Measurements from ENCODE around the gene ASTN1. TPM values are rescaled to one million over a fixed set of nuclear protein-coding genes. Genes with fewer than 3 reads are reported as not detected.

The ASTN1 gene
- total and polyA plus RNA-seq, 2 experiments from 2014 or later: 9.3 to 34.2 TPM

DNA sequence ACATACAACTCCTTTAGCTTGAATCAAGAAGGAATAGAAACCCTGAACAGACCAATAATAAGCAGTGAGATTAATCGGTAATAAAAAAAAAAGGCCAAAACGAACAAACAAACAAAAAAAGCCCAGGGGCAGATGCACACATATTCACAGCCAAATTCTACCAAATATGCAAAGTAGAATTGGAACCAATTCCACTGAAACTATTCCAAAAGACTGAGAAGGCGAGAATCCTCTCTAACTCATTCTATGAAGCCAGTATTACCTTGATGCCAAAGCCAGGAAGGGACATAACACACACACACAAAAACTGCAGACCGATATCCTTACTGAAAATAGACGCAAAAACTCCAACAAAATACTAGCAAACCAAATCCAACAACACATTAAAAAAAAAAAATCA lies 161.6 kb downstream of the ASTN1 start:
- H3K4me1 ChIP-seq (ENCODE audit: low read depth): no peaks in the 10 kb centered on the region

GRCh38 chr1:177001556-177001955 lies 163.0 kb downstream of the ASTN1 start:
- Histone ChIP-seq H3K27me3 (no peaks in the 10 kb centered on the region), H3K36me3 (no peaks in the 10 kb centered on the region), H3K4me1 (ENCODE audit: low read depth) (no peaks in the 10 kb centered on the region), H3K4me3 (no peak overlapping the region), H3K9me3 (ENCODE audit: low read depth) (no peaks in the 10 kb centered on the region), H3K27ac (no peak overlapping the region)
- no peak for TF ChIP-seq CTCF (IDR thresholded peaks at IDR 0.05; ENCODE audit: low read depth, low read length)
- no peak for DNase-seq (ENCODE audit: low read depth in 1 of 2, low spot score in 1 of 2)

More for the DNA sequence above, 161.6 kb downstream of the ASTN1 start:
- no peak for TF ChIP-seq CTCF (IDR thresholded peaks at IDR 0.05; ENCODE audit: low read depth, low read length)
- no peak overlapping the region for H3K4me3 ChIP-seq
- no peak for DNase-seq (ENCODE audit: low read depth in 1 of 2, low spot score in 1 of 2)
- no peaks in the 10 kb centered on the region for H3K9me3 ChIP-seq (ENCODE audit: low read depth)
- no peaks in the 10 kb centered on the region for H3K27me3 ChIP-seq
- H3K27ac ChIP-seq: no peak overlapping the region
- H3K36me3 ChIP-seq: no peaks in the 10 kb centered on the region

DNA sequence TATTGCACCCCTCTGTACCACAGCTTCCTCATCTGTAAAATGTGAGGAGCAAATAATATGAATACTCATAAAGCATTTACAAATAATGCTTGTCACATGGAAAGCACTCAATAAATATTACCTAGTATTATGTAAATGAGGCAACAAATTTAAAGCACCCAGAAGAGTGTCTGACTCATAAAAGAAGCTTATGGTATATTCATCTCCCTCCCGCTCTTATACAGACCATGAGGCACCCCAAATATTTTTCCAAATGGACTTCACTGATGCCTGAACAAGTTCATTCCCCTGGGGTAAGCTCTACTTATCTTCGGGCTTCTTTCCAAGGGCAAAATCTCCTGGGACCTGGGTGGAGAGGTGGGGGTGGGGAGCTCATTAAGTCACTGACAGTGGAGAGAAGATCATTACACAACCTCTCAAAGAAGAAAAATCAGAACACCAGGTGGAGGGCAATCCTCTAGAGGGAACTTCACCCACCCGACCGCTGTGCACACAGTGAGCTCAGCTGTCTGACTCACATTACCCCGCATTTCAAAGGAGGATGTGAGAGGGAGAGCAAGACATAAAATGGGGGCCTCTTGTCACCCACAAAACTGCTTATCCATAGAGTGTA lies 166.2 kb downstream of the ASTN1 start:
- Histone ChIP-seq H3K4me3 (no peak overlapping the region), H3K9me3 (ENCODE audit: low read depth) (no peaks in the 10 kb centered on the region), H3K27ac (no peak overlapping the region), H3K4me1 (ENCODE audit: low read depth) (no peaks in the 10 kb centered on the region), H3K36me3 (no peaks in the 10 kb centered on the region), H3K27me3 (no peaks in the 10 kb centered on the region)
- DNase-seq (ENCODE audit: low read depth in 1 of 2, low spot score in 1 of 2): peak in 1 of 2 donors; percentile 18
- no peak for TF ChIP-seq CTCF (IDR thresholded peaks at IDR 0.05; ENCODE audit: low read depth, low read length)

GRCh38 chr1:176996456-176997090 lies 167.9 kb downstream of the ASTN1 start:
- Histone ChIP-seq H3K9me3 (ENCODE audit: low read depth) (no peaks in the 10 kb centered on the region), H3K4me1 (ENCODE audit: low read depth) (no peaks in the 10 kb centered on the region), H3K27ac (no peak overlapping the region), H3K27me3 (no peaks in the 10 kb centered on the region), H3K36me3 (no peaks in the 10 kb centered on the region), H3K4me3 (no peak overlapping the region)
- peak; percentile 9 to 52 for DNase-seq (ENCODE audit: low read depth in 1 of 2, low spot score in 1 of 2)
- TF ChIP-seq CTCF (IDR thresholded peaks at IDR 0.05; ENCODE audit: low read depth, low read length): no peak

- peak in 1 of 2 donors; percentile 29 for DNase-seq (ENCODE audit: low read depth in 1 of 2, low spot score in 1 of 2)
- Histone ChIP-seq H3K27me3 (no peaks in the 10 kb centered on the region), H3K9me3 (ENCODE audit: low read depth) (no peaks in the 10 kb centered on the region), H3K36me3 (no peaks in the 10 kb centered on the region), H3K4me3 (no peak overlapping the region), H3K27ac (no peak overlapping the region), H3K4me1 (ENCODE audit: low read depth) (no peaks in the 10 kb centered on the region)
- TF ChIP-seq CTCF (IDR thresholded peaks at IDR 0.05; ENCODE audit: low read depth, low read length): no peak
Observed at GRCh38 chr1:176994931-176995596, 169.4 kb downstream of the ASTN1 start.

All from cardiac muscle cell (in vitro differentiated cells and primary cell).